ENCODE data around the gene SPG11. TPM values are rescaled to one million over a fixed set of nuclear protein-coding genes. Genes with fewer than 3 reads are reported as not detected.

Gene SPG11
- total and polyA plus RNA-seq, 2 of the 13 experiments (the other 11 are each of a cell fraction or from before 2014, with no cell fraction given) = 31.5 to 40.7 TPM

- TF ChIP-seq ZBTB20 (CRISPR knock-in tag; IDR thresholded peaks at IDR 0.05; ENCODE audit: borderline replicate concordance, low read depth) (peak; percentile 41; the same call in 1 of the 2 replicates), PAWR (CRISPR knock-in tag; IDR thresholded peaks at IDR 0.05; ENCODE audit: borderline replicate concordance) (no peak), SATB2 (CRISPR knock-in tag; IDR thresholded peaks at IDR 0.05) (no peak), DNMT3B (CRISPR knock-in tag; conservative IDR thresholded peaks at IDR 0.05) (no peak; the same call in 1 of the 2 replicates), SCMH1 (CRISPR knock-in tag; IDR thresholded peaks at IDR 0.05; ENCODE audit: borderline replicate concordance) (no peak), CHD4 (IDR thresholded peaks at IDR 0.05; ENCODE audit: borderline replicate concordance, low read length) (no peak), GRHL1 (CRISPR knock-in tag; conservative IDR thresholded peaks at IDR 0.05) (no peak), ZNF235 (CRISPR knock-in tag; IDR thresholded peaks at IDR 0.05; ENCODE audit: borderline replicate concordance) (no peak), ISX (CRISPR knock-in tag; conservative IDR thresholded peaks at IDR 0.05) (no peak), KMT2B (CRISPR knock-in tag; IDR thresholded peaks at IDR 0.05) (no peak; the same call in 1 of the 2 replicates), ZMAT5 (CRISPR knock-in tag; IDR thresholded peaks at IDR 0.05; ENCODE audit: borderline replicate concordance, low read depth) (no peak), ZNF343 (CRISPR knock-in tag; IDR thresholded peaks at IDR 0.05) (no peak), ZBTB39 (CRISPR knock-in tag; IDR thresholded peaks at IDR 0.05) (0 out of 2 replicates have a peak, but pooled peaks have one; percentile 20), FOXJ3 (CRISPR knock-in tag; IDR thresholded peaks at IDR 0.05; ENCODE audit: borderline replicate concordance) (no peak), TRIM24 (CRISPR knock-in tag; IDR thresholded peaks at IDR 0.05) (no peak), SIX1 (CRISPR knock-in tag; IDR thresholded peaks at IDR 0.05; ENCODE audit: borderline replicate concordance) (no peak), ZNF430 (CRISPR knock-in tag; IDR thresholded peaks at IDR 0.05) (peak; percentile 89), ZNF160 (CRISPR knock-in tag; IDR thresholded peaks at IDR 0.05) (peak; percentile 34; the same call in 1 of the 2 replicates), NFAT5 (CRISPR knock-in tag; IDR thresholded peaks at IDR 0.05) (no peak)
These were observed 127.0 kb downstream of the SPG11 start (continued) for GRCh38 chr15:44536302-44536961.
